HL-60 (cell line): ENCODE measurements around the gene SMIM38.

Experiments
- DNase-seq, 2 experiments: peaks; one replicate each; pipeline ENCODE4 v3.0.0-alpha.2; 2010 to 2020; ENCODE audit warnings: low read depth in 1 of 2, low spot score in 1 of 2
- H3K27ac ChIP-seq: fragments of 250-450 bp; sonication (Bioruptor Pico); replicated peaks from 2 replicates; pipeline ENCODE4 v1.5.1; 2020; ENCODE audit warnings: mild to moderate bottlenecking, moderate library complexity
- H3K27me3 ChIP-seq: fragments of 250-450 bp; sonication (Bioruptor Pico); 2 replicates; pipeline ENCODE4 v1.5.1; 2021; ENCODE audit warnings: mild to moderate bottlenecking, moderate library complexity; ENCODE audit not compliant: insufficient read depth, poor library complexity, severe bottlenecking
- H3K4me3 ChIP-seq: replicated peaks from 2 replicates; pipeline ENCODE4 v1.5.1; 2011; ENCODE audit warnings: mild to moderate bottlenecking, control low read depth, low read length; ENCODE audit not compliant: insufficient read depth
- CTCF ChIP-seq: IDR thresholded peaks from one replicate; pipeline ENCODE4 v1.5.1; 2011; ENCODE audit warnings: low read length, control low read depth, inconsistent platforms; ENCODE audit not compliant: insufficient read depth
- GABPA ChIP-seq: IDR thresholded peaks from 2 replicates; pipeline ENCODE4 v1.6.1; 2012; ENCODE audit warnings: low read depth
- POLR2AphosphoS5 ChIP-seq: IDR thresholded peaks from 2 replicates; pipeline ENCODE4 v1.6.1; 2012; ENCODE audit warnings: low read depth
- REST ChIP-seq: IDR thresholded peaks from 2 replicates; pipeline ENCODE4 v1.6.1; 2012; ENCODE audit warnings: low read depth; ENCODE audit not compliant: insufficient replicate concordance
- SPI1 ChIP-seq: IDR thresholded peaks from 2 replicates; pipeline ENCODE4 v1.6.1; 2012; ENCODE audit warnings: low read depth, mild to moderate bottlenecking, borderline replicate concordance

The SMIM38 gene

DNA sequence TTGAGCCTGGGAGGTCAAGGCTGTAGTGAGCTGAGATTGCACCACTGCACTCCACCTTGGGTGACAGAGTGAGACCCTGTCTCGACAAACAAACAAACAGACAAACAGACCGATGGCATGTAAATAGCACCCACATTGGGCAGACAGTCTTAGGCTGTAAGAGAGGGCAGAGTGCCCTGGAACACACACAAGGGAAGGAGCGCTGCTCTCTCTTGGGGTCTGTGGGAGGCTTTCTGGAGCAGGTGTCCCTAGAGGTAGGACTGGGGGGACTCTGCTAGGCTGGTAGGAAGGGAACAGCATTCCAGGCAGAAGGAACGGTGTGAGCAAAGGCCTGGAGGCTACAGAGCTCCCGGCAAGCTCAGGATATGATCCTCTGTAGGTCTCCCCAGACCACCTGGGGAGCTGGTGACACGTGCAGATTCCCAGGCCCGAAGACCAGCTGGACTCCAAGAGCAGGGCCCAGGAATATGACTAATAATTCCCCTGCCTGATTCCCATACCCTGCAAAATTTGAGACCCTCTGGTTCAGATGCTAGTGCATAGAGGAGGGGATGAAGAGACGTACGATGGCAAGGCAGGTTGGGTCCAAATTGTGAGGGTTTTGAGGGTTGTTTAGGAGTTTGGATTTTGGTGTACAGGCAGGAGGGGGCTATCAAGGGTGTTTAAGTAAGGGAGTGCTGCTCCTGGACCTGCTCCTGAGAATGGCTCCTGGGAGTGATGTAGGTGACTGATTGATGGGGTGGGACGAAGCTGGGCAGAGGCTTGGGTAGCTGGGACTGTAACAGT, 11.6 kb downstream of the SMIM38 start:
- DNase-seq, result no peak
- no peak overlapping the region for H3K4me3 ChIP-seq

GRCh38 chr11:69167916-69168691, 12.4 kb downstream of the SMIM38 start:
- H3K27me3 ChIP-seq, result no peaks in the 10 kb centered on the region
- TF ChIP-seq CTCF (no peak), REST (no peak)
- DNase-seq, result no peak
- no peak overlapping the region for H3K27ac ChIP-seq
- no peak overlapping the region for H3K4me3 ChIP-seq

More for the DNA sequence above, 11.6 kb downstream of the SMIM38 start:
- no peaks in the 10 kb centered on the region for H3K27me3 ChIP-seq
- TF ChIP-seq GABPA, result no peak
- no peak for TF ChIP-seq POLR2AphosphoS5
- TF ChIP-seq SPI1, result no peak
- no peak for TF ChIP-seq REST
- no peak for TF ChIP-seq CTCF
- H3K27ac ChIP-seq, result no peak overlapping the region

GRCh38 chr11:69169479-69169878, 13.7 kb downstream of the SMIM38 start:
- DNase-seq, result no peak
- no peak overlapping the region for H3K4me3 ChIP-seq
- H3K27ac ChIP-seq, result no peak overlapping the region
- H3K27me3 ChIP-seq, result no peaks in the 10 kb centered on the region
- TF ChIP-seq POLR2AphosphoS5, result no peak
- no peak for TF ChIP-seq SPI1
- TF ChIP-seq CTCF, result no peak
- no peak for TF ChIP-seq GABPA
- TF ChIP-seq REST, result no peak
